HG03520 (cell line): ENCODE results near the gene NPBWR2.
A peak's percentile ranks its signal among the peaks of the same experiment; 100 is the strongest.
"Not testable (repeated sequence)": the region's sequence is repeated elsewhere in the genome, so short reads cannot be mapped to it uniquely, and the experiment has no call there.

ENCODE experiments used
- ATAC-seq: cut with Tn5 transposase; IDR thresholded peaks from one replicate; pipeline ENCODE4 v1.9.1; 2021; ENCODE audit warnings: mild to moderate bottlenecking, moderate library complexity; ENCODE audit not compliant: unreplicated experiment

NPBWR2 gene

GRCh38 chr20:64090165-64090564, 17.2 kb downstream of the NPBWR2 start:
- no peak for ATAC-seq

GRCh38 chr20:64088586-64088985, 18.8 kb downstream of the NPBWR2 start:
- not testable (repeated sequence) for ATAC-seq

- ATAC-seq, result not testable (repeated sequence)
Observed at GRCh38 chr20:64087226-64087825, 20.0 kb downstream of the NPBWR2 start.

GRCh38 chr20:64086801-64087200, 20.6 kb downstream of the NPBWR2 start:
- ATAC-seq, result no peak

- no peak for ATAC-seq
Observed at GRCh38 chr20:64084685-64085152, 22.6 kb downstream of the NPBWR2 start.

GRCh38 chr20:64083804-64084684, 23.3 kb downstream of the NPBWR2 start, which contains the start of gene LKAAEAR1:
LKAAEAR1 (minus strand) TSS chr20:64084398; CDS start chr20:64084219, 179 bp downstream.
- ATAC-seq, result no peak

GRCh38 chr20:64083378-64083803, 24.0 kb downstream of the NPBWR2 start:
- ATAC-seq, result no peak

- no peak for ATAC-seq
Observed at GRCh38 chr20:64082820-64083377, 24.5 kb downstream of the NPBWR2 start.

- no peak for ATAC-seq
Observed at GRCh38 chr20:64082126-64082731, 25.1 kb downstream of the NPBWR2 start.

GRCh38 chr20:64081624-64081964, 25.8 kb downstream of the NPBWR2 start:
- no peak for ATAC-seq

- no peak for ATAC-seq
Observed at GRCh38 chr20:64080813-64081623, 26.3 kb downstream of the NPBWR2 start.

GRCh38 chr20:64080013-64080812, 27.2 kb downstream of the NPBWR2 start, which contains the start of gene OPRL1:
OPRL1 (plus strand) TSS chr20:64080082; CDS start chr20:64092721, 12,639 bp downstream.
- no peak for ATAC-seq

GRCh38 chr20:64079273-64080012, 27.9 kb downstream of the NPBWR2 start, which contains the start of gene RGS19:
RGS19 (minus strand) TSS chr20:64079518; CDS start chr20:64076886, 2,632 bp downstream.
- ATAC-seq, result peak; percentile 35

- ATAC-seq, result no peak
Observed at GRCh38 chr20:64078934-64079272, 28.5 kb downstream of the NPBWR2 start.

- ATAC-seq, result no peak
Observed at GRCh38 chr20:64077876-64078551, 29.4 kb downstream of the NPBWR2 start.

GRCh38 chr20:64077541-64077875, 29.9 kb downstream of the NPBWR2 start:
- ATAC-seq, result no peak

- no peak for ATAC-seq
Observed at GRCh38 chr20:64077094-64077493, 30.3 kb downstream of the NPBWR2 start.
